ENCODE measurements around the gene ABHD18.
"Not testable (repeated sequence)": the region's sequence is repeated elsewhere in the genome, so short reads cannot be mapped to it uniquely, and the experiment has no call there.

ABHD18 gene

GRCh38 chr4:127936974-127937373, 28.2 kb upstream of the ABHD18 start:
- TF ChIP-seq ZFX (IDR thresholded peaks at IDR 0.05) (no peak), CTCF (conservative IDR thresholded peaks at IDR 0.05) (no peak)
- H3K27ac ChIP-seq: no peak overlapping the region

- H3K27ac ChIP-seq: no peak overlapping the region
- TF ChIP-seq CTCF (conservative IDR thresholded peaks at IDR 0.05) (no peak), ZFX (IDR thresholded peaks at IDR 0.05) (no peak)
These were observed 8.1 kb upstream of the ABHD18 start for GRCh38 chr4:127957105-127957504.

- TF ChIP-seq ZFX (IDR thresholded peaks at IDR 0.05) (no peak), CTCF (conservative IDR thresholded peaks at IDR 0.05) (no peak)
- H3K27ac ChIP-seq: no peak overlapping the region
These were observed 5.4 kb upstream of the ABHD18 start for GRCh38 chr4:127959794-127960193.

- peak overlapping the region; percentile 86 for H3K27ac ChIP-seq
These were observed 1.4 kb upstream of the ABHD18 start for GRCh38 chr4:127963633-127964398.

GRCh38 chr4:127964426-127965061, 662 bp upstream of the ABHD18 start:
- peak overlapping the region; percentile 86 for H3K27ac ChIP-seq
- TF ChIP-seq ZFX (IDR thresholded peaks at IDR 0.05): peak; percentile 76

- TF ChIP-seq ZFX (IDR thresholded peaks at IDR 0.05): no peak
- no peak; the same call in 1 of the 2 replicates for TF ChIP-seq CTCF (conservative IDR thresholded peaks at IDR 0.05)
- H3K27ac ChIP-seq: peak overlapping the region; percentile 86
These were observed 583 bp downstream of the ABHD18 start for GRCh38 chr4:127965803-127966175.

- no peak overlapping the region for H3K27ac ChIP-seq
- no peak for TF ChIP-seq ZFX (IDR thresholded peaks at IDR 0.05)
- TF ChIP-seq CTCF (conservative IDR thresholded peaks at IDR 0.05): no peak
These were observed 2.1 kb downstream of the ABHD18 start for GRCh38 chr4:127967141-127967775.

- TF ChIP-seq CTCF (conservative IDR thresholded peaks at IDR 0.05) (no peak), ZFX (IDR thresholded peaks at IDR 0.05) (no peak)
- H3K27ac ChIP-seq: no peak overlapping the region
These were observed 3.4 kb downstream of the ABHD18 start for GRCh38 chr4:127968586-127968985.

- H3K27ac ChIP-seq: not testable (repeated sequence)
These were observed 5.7 kb downstream of the ABHD18 start for GRCh38 chr4:127970925-127971324.
